Left hindlimb (tissue), 1 donor: ENCODE measurements around the gene SNRPA.
"Not testable (repeated sequence)": the region's sequence is repeated elsewhere in the genome, so short reads cannot be mapped to it uniquely, and the experiment has no call there.

ENCODE experiments used
- DNase-seq: peaks from one replicate; pipeline ENCODE4 v3.0.0-alpha.2; 2018

Gene SNRPA

GRCh38 chr19:40777937-40778705 lies 27.1 kb downstream of the SNRPA start, which contains the start of gene RAB4B:
RAB4B (plus strand) TSS chr19:40778247; CDS start chr19:40778376, 129 bp downstream.
- peak; percentile 100 for DNase-seq

GRCh38 chr19:40778706-40779284 lies 27.8 kb downstream of the SNRPA start:
- no peak for DNase-seq

- DNase-seq, result no peak
These were observed 29.6 kb downstream of the SNRPA start for GRCh38 chr19:40780582-40780981.

GRCh38 chr19:40781140-40781539 lies 30.1 kb downstream of the SNRPA start:
- no peak for DNase-seq

- DNase-seq, result no peak
These were observed 32.7 kb downstream of the SNRPA start for GRCh38 chr19:40783711-40784110.

GRCh38 chr19:40784146-40784545 lies 33.1 kb downstream of the SNRPA start:
- not testable (repeated sequence) for DNase-seq

GRCh38 chr19:40785526-40785925 lies 34.5 kb downstream of the SNRPA start:
- DNase-seq, result no peak

- DNase-seq, result no peak
These were observed 35.3 kb downstream of the SNRPA start for GRCh38 chr19:40786060-40787037.

- no peak for DNase-seq
These were observed 40.3 kb downstream of the SNRPA start for GRCh38 chr19:40791349-40791748.

GRCh38 chr19:40791996-40792395 lies 41.0 kb downstream of the SNRPA start:
- DNase-seq, result no peak

GRCh38 chr19:40797166-40797962 lies 46.4 kb downstream of the SNRPA start:
- no peak for DNase-seq

GRCh38 chr19:40797963-40798682 lies 47.1 kb downstream of the SNRPA start:
- DNase-seq, result peak; percentile 68

GRCh38 chr19:40798683-40799557 lies 47.9 kb downstream of the SNRPA start, which contains the start of gene EGLN2:
EGLN2 (plus strand) TSS chr19:40799191; CDS start chr19:40800573, 1,382 bp downstream.
- peak; percentile 100 for DNase-seq

GRCh38 chr19:40799558-40800338 lies 48.7 kb downstream of the SNRPA start:
- peak; percentile 72 for DNase-seq

GRCh38 chr19:40800339-40800996 lies 49.5 kb downstream of the SNRPA start:
- no peak for DNase-seq

GRCh38 chr19:40800997-40801377 lies 50.0 kb downstream of the SNRPA start:
- no peak for DNase-seq

GRCh38 chr19:40801426-40802299 lies 50.7 kb downstream of the SNRPA start:
- no peak for DNase-seq
